ENCODE results near the gene CACNA1E.

CACNA1E gene

GRCh38 chr1:181618559-181618958 lies 135.2 kb downstream of the CACNA1E start:
- DNase-seq (ENCODE audit: low read depth) = no peak
- no peak for TF ChIP-seq CTCF (IDR thresholded peaks at IDR 0.05; ENCODE audit: insufficient read depth, low read depth, low read length, missing control alignments)
- H3K4me3 ChIP-seq (ENCODE audit: low read length) = no peak overlapping the region

GRCh38 chr1:181620183-181620582 lies 136.9 kb downstream of the CACNA1E start:
- TF ChIP-seq CTCF (IDR thresholded peaks at IDR 0.05; ENCODE audit: insufficient read depth, low read depth, low read length, missing control alignments) = no peak
- no peak overlapping the region for H3K4me3 ChIP-seq (ENCODE audit: low read length)
- DNase-seq (ENCODE audit: low read depth) = peak; percentile 55

- DNase-seq (ENCODE audit: low read depth) = no peak
- no peak for TF ChIP-seq CTCF (IDR thresholded peaks at IDR 0.05; ENCODE audit: insufficient read depth, low read depth, low read length, missing control alignments)
- H3K4me3 ChIP-seq (ENCODE audit: low read length) = no peak overlapping the region
Measured at GRCh38 chr1:181623850-181624249, 140.5 kb downstream of the CACNA1E start.

GRCh38 chr1:181626279-181626938 lies 143.1 kb downstream of the CACNA1E start:
- no peak for DNase-seq (ENCODE audit: low read depth)
- no peak overlapping the region for H3K4me3 ChIP-seq (ENCODE audit: low read length)
- no peak for TF ChIP-seq CTCF (IDR thresholded peaks at IDR 0.05; ENCODE audit: insufficient read depth, low read depth, low read length, missing control alignments)

- no peak for TF ChIP-seq CTCF (IDR thresholded peaks at IDR 0.05; ENCODE audit: insufficient read depth, low read depth, low read length, missing control alignments)
- DNase-seq (ENCODE audit: low read depth) = no peak
- no peak overlapping the region for H3K4me3 ChIP-seq (ENCODE audit: low read length)
Measured at GRCh38 chr1:181630398-181630797, 147.1 kb downstream of the CACNA1E start.

- DNase-seq (ENCODE audit: low read depth) = no peak
- no peak overlapping the region for H3K4me3 ChIP-seq (ENCODE audit: low read length)
- no peak for TF ChIP-seq CTCF (IDR thresholded peaks at IDR 0.05; ENCODE audit: insufficient read depth, low read depth, low read length, missing control alignments)
Measured at GRCh38 chr1:181630838-181631237, 147.5 kb downstream of the CACNA1E start.

GRCh38 chr1:181632492-181632891 lies 149.2 kb downstream of the CACNA1E start:
- DNase-seq (ENCODE audit: low read depth) = no peak
- no peak overlapping the region for H3K4me3 ChIP-seq (ENCODE audit: low read length)
- TF ChIP-seq CTCF (IDR thresholded peaks at IDR 0.05; ENCODE audit: insufficient read depth, low read depth, low read length, missing control alignments) = no peak

Measured in epithelial cell of esophagus (primary cell).